ENCODE results near the gene ICAM5. TPM values are rescaled to one million over a fixed set of nuclear protein-coding genes. Genes with fewer than 3 reads are reported as not detected.

Gene ICAM5
- total RNA-seq, 2 donors from 2014 or later = 7.1 TPM; not detected in 1

DNA sequence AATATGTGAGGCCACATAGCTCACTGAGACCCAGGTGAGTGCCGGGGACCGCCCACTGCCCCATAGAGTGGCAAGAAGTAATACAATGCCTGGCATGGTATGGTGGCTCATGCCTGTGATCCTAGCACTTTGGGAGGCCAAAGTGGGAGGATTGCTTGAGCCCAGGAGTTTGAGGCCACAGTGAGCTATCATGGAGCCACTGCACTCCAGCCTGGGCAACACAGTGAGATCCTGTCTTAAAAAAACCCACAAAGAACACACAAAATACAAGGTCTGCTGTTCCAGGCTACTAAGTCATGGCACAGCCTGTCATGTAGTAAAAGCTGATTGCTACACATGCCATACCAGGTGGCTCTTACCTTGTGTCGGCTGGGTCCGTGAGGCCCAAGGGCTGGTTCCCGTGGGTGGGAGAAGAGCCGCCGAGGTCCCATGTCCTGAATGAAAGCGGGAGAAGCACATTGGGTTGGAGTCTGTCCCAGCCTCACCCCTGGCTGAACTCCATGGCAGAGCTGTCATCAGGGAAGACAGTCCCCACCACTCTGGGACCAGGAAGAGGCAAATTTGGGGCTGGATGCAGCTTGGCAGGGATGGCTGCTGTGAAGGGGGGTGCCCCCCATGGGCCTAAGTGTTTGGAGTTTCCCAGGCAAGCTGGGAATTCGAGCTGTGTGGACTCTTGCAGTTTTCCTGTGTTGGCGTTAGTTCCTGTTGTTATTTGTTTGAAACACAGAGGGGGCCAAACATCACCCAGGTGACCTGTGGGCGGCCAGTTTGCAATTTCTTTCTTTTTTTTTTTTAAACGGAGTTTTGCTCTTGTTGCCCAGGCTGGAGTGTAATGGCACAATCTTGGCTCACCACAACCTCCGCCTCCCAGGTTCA is 29.3 kb downstream of the ICAM5 start:
- Histone ChIP-seq H3K27ac (no peak overlapping the region), H3K36me3 (peaks cover 21 to 31% of the 10 kb centered on the region in 2 donors), H3K4me3 (no peak overlapping the region), H3K9me3 (no peaks in the 10 kb centered on the region), H3K4me1 (replicated peaks) (no peaks in the 10 kb centered on the region), H3K27me3 (replicated peaks; ENCODE audit: insufficient read depth) (no peaks in the 10 kb centered on the region)
- TF ChIP-seq CTCF (IDR thresholded peaks at IDR 0.05) (no peak), POLR2AphosphoS5 (IDR thresholded peaks at IDR 0.05) (no peak), POLR2A (IDR thresholded peaks at IDR 0.05) (no peak)
- WGBS = 96% methylated on average over 13 of the region's 13 CpGs
- no peak for DNase-seq (ENCODE audit: low spot score)
- intact Hi-C loops (cut with DNase I) = no loop called here

DNA sequence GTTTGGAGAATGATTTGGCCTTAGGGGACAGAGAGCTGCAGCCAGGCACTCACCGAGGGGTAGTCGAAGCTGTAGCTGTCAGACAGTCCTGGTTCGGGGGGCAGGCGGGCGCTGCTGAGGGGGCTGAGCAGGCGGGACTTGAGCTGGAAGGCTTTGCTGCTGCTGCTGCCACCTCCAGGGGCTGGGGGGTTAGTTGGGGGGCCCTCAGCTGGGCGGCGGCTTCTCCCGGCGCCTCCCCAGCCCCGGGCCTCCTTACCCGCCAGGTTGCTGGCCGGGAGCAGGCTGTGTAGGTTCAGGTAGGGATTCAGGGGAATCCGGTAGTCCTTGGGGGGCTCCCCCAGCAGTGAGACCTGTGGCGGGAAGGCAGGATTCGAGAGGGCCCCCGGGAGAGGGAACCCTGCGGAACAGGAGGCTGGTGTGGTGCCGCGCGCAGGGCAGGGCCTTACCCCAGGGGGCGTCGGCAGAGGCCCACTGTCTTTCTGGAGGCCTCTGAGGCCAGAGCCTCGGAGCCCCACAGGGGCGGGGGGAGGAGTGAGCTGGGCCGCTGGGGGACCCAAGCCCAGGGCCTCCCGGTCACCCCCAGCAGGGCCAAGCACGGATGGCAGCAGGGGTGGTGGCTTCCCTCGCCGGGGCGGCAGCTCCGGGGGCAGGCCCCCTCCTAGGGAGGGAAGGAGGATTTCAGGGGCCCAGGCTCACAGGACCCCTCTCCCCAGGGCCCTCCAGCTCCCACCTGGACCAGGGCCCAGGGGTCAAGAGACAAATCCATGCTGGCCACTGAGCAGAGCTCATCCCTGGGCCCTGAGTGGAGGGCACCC is 31.1 kb downstream of the ICAM5 start:
- 92% methylated on average over 15 of the region's 32 CpGs for WGBS
- intact Hi-C loops (cut with DNase I) = no loop called here
- no peak for DNase-seq (ENCODE audit: low spot score)
- no peaks in the 10 kb centered on the region for H3K27me3 ChIP-seq (replicated peaks; ENCODE audit: insufficient read depth)
- no peaks in the 10 kb centered on the region for H3K4me1 ChIP-seq (replicated peaks)
- H3K27ac ChIP-seq = no peak overlapping the region
- no peak overlapping the region for H3K4me3 ChIP-seq
- no peaks in the 10 kb centered on the region for H3K9me3 ChIP-seq
- TF ChIP-seq POLR2A (IDR thresholded peaks at IDR 0.05) (no peak), POLR2AphosphoS5 (IDR thresholded peaks at IDR 0.05) (no peak)
- H3K36me3 ChIP-seq = peaks cover 21 to 43% of the 10 kb centered on the region in 2 donors

GRCh38 chr19:10321417-10321797 is 31.7 kb downstream of the ICAM5 start:
- Histone ChIP-seq H3K9me3 (no peaks in the 10 kb centered on the region), H3K36me3 (peaks cover 21 to 49% of the 10 kb centered on the region in 2 donors), H3K4me1 (replicated peaks) (no peaks in the 10 kb centered on the region), H3K27me3 (replicated peaks; ENCODE audit: insufficient read depth) (no peaks in the 10 kb centered on the region), H3K4me3 (no peak overlapping the region), H3K27ac (no peak overlapping the region)
- DNase-seq (ENCODE audit: low spot score) = no peak
- 86% methylated on average over 9 of the region's 11 CpGs for WGBS
- intact Hi-C loops (cut with DNase I) = no loop called here
- TF ChIP-seq POLR2AphosphoS5 (IDR thresholded peaks at IDR 0.05) (no peak), CTCF (IDR thresholded peaks at IDR 0.05) (no peak), POLR2A (IDR thresholded peaks at IDR 0.05) (no peak)

GRCh38 chr19:10321874-10322835 is 32.4 kb downstream of the ICAM5 start:
- DNase-seq (ENCODE audit: low spot score) = no peak
- intact Hi-C loops (cut with DNase I) = no loop called here
- peaks cover 26 to 50% of the 10 kb centered on the region in 2 donors for H3K36me3 ChIP-seq

More at GRCh38 chr19:10321874-10322835, 32.4 kb downstream of the ICAM5 start:
- 94% methylated on average over 19 of the region's 19 CpGs for WGBS
- Histone ChIP-seq H3K4me3 (no peak overlapping the region), H3K27me3 (replicated peaks; ENCODE audit: insufficient read depth) (no peaks in the 10 kb centered on the region), H3K9me3 (no peaks in the 10 kb centered on the region), H3K4me1 (replicated peaks) (no peaks in the 10 kb centered on the region), H3K27ac (no peak overlapping the region)
- TF ChIP-seq POLR2AphosphoS5 (IDR thresholded peaks at IDR 0.05) = no peak
- no peak for TF ChIP-seq CTCF (IDR thresholded peaks at IDR 0.05)
- TF ChIP-seq POLR2A (IDR thresholded peaks at IDR 0.05) = no peak

Data from prostate gland (tissue), 2 donors.